GM12873 (cell line): Measurements from ENCODE around the gene ADAM30.

ENCODE experiments used
- TF ChIP-seq, protein P1 (sequence below): IDR thresholded peaks from 2 replicates; pipeline ENCODE4 v1.5.1; 2012; ENCODE audit warnings: low read depth, mild to moderate bottlenecking, moderate library complexity, low read length, control low read depth; ENCODE audit not compliant: insufficient read depth; ENCODE audit errors: missing control alignments

The ADAM30 gene

DNA sequence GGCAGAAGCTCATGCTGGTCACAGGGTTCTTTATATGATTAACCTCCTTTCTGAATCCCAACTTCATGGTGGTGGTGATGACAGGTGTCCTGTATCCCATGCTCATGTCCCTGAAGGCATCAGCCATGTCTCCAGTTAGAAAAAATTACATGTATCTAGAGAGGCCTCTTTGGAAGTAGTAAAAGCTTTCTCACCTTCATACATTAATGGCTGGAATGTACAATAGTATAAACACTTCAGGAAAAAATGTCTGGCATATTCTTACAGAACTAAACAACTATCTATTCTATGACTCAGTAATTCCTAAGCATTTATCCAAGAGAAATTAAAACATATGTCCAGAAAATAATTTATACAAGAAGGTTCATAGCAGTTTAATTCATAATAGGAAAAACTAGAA is 34.0 kb downstream of the ADAM30 start:
- TF ChIP-seq, protein P1, sequence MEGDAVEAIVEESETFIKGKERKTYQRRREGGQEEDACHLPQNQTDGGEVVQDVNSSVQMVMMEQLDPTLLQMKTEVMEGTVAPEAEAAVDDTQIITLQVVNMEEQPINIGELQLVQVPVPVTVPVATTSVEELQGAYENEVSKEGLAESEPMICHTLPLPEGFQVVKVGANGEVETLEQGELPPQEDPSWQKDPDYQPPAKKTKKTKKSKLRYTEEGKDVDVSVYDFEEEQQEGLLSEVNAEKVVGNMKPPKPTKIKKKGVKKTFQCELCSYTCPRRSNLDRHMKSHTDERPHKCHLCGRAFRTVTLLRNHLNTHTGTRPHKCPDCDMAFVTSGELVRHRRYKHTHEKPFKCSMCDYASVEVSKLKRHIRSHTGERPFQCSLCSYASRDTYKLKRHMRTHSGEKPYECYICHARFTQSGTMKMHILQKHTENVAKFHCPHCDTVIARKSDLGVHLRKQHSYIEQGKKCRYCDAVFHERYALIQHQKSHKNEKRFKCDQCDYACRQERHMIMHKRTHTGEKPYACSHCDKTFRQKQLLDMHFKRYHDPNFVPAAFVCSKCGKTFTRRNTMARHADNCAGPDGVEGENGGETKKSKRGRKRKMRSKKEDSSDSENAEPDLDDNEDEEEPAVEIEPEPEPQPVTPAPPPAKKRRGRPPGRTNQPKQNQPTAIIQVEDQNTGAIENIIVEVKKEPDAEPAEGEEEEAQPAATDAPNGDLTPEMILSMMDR, result no peak

DNA sequence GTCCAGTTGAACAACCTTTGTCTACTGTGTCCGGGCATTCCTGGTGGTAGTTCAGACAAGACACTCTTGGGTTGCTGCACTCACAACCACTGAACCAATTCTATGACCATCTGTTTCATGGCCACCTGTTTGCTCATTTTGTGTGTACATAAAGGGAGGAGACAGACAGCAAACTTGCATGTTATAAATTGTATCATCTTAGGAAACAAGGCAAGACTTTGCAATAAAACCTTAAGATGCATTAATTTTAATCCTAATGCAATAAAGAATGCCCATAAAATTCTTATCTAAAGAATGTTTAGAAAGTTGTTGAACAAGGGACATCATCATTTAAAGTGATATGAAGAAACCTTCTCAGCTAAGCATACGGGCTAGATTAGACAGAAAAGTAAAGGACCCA is 34.8 kb downstream of the ADAM30 start:
- TF ChIP-seq, protein P1, result no peak

DNA sequence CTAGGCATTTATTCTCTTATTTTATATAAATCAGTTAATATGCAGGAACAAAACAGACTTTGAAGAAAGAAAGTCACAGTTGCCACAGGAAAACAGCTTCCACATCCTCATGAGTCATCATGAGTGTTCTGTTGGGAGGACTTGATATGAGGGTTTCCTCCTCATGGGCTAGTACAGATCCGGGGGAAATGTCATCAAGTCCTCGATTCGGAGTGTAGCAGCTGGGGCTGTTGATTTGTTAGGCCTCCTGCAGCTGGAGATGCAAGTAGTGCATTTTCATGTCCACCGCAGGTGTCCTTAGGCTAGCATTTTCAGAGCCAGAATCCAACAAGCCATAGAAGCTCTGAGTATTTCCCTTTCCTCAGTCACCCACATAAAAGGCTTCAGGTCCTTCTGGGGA is 36.7 kb downstream of the ADAM30 start:
- TF ChIP-seq, protein P1, result no peak

DNA sequence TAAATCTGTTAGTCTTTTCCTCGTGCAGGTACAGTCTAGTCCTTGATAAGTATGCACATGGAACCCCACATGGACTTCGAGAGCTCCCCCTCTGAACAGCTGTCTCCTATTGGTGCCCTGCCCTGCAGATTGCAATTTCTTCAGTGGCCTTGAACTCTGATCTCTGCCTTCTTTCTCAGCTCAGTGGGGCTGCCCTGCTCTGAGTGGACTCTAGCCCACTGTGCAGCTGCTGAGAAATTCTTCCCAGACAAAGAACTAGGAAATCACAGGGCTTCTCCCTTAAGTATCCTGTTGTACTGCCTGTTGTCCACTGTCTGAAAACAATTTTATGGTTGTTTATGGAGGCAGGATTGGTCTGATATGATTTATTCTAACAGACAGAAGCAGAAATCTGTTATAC is 38.2 kb downstream of the ADAM30 start:
- TF ChIP-seq, protein P1, result no peak

DNA sequence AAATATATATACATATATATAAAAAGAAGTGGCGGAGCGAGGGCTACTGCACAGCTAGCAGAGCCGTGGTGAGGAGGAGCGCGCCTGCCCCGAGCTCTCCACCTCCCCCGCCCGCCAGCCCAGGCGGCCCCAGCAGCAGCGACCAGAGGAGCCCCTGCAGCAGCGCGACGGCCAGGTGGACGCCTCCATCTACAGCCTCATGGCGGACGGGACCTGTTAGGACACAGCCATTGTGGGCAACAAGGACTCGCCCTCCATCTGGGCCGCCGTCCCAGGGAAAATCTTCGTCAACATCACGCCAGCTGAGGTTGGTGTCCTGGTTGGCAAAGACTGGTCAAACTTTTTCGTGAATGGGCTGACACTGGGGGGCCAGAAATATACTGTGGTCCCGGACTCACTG is 43.2 kb downstream of the ADAM30 start:
- TF ChIP-seq, protein P1, result no peak

DNA sequence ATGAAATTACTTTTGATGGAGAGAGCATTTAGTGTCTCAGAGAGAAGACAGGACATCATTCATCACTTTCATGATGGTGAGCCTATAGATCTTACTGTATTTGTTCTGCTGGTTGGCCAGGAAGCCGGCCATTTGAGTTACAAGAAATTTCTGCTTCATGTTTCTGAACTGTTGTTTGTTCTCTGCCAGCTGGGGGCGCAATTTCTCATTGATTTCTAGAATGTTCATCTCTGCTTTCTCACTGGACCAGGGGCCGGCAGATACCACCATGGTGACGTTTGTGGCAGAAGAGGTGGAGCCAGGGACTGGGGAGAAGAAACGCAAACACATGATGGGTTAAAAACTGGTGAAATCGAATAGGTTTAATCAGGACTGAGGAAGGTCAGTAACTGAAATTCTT is 52.1 kb downstream of the ADAM30 start:
- TF ChIP-seq, protein P1, result peak; percentile 35
